Type B pancreatic cell (in vitro differentiated cells): ENCODE measurements around the gene GRIK4. TPM values are rescaled to one million over a fixed set of nuclear protein-coding genes. Genes with fewer than 3 reads are reported as not detected.

ENCODE experiments used
- DNase-seq: peaks from one replicate; pipeline ENCODE4 v3.0.0; 2021; ENCODE audit warnings: mixed read lengths; ENCODE audit not compliant: unreplicated experiment; ENCODE audit errors: extremely low spot score
- H3K27ac Mint-ChIP-seq: 2 replicates; pipeline ENCODE4 v1.8.0; 2021; ENCODE audit warnings: mild to moderate bottlenecking, mixed read lengths
- H3K27me3 Mint-ChIP-seq: 2 replicates; pipeline ENCODE4 v1.8.0; 2021; ENCODE audit warnings: mixed read lengths
- H3K36me3 Mint-ChIP-seq: 2 replicates; pipeline ENCODE4 v1.8.0; 2021; ENCODE audit warnings: mixed read lengths
- H3K4me1 Mint-ChIP-seq: one replicate; pipeline ENCODE4 v1.8.0; 2021; ENCODE audit warnings: mixed read lengths; ENCODE audit not compliant: unreplicated experiment
- H3K4me3 Mint-ChIP-seq: 2 replicates; pipeline ENCODE4 v1.8.0; 2021; ENCODE audit warnings: mild to moderate bottlenecking, mixed read lengths
- H3K9me3 Mint-ChIP-seq: 2 replicates; pipeline ENCODE4 v1.8.0; 2021; ENCODE audit warnings: mixed read lengths
- CTCF ChIP-seq: fragments of 200-600 bp; sonication (generic); conservative IDR thresholded peaks from 2 replicates; pipeline ENCODE4 v1.5.0; 2021; ENCODE audit warnings: antibody characterized with exemption, mild to moderate bottlenecking
- total RNA-seq: library from RNA; stranded (reverse); gene quantifications from 2 replicates; pipeline ENCODE4 v1.2.1, GENCODE V29; 2021; ENCODE audit warnings: low replicate concordance

Gene GRIK4
- total RNA-seq, 1 donor from 2014 or later = 0.72 TPM

- Mint-ChIP-seq H3K4me1 (peaks cover 23% of the 10 kb centered on the region), H3K9me3 (peaks cover 4% of the 10 kb centered on the region), H3K27me3 (peaks cover 18% of the 10 kb centered on the region), H3K4me3 (no peak overlapping the region), H3K36me3 (no peaks in the 10 kb centered on the region), H3K27ac (no peak overlapping the region)
- no peak for DNase-seq
- peak; percentile 26 for TF ChIP-seq CTCF
Measured at GRCh38 chr11:120931057-120931779, 419.7 kb downstream of the GRIK4 start.

GRCh38 chr11:120932305-120932915, 420.9 kb downstream of the GRIK4 start:
- no peaks in the 10 kb centered on the region for H3K9me3 Mint-ChIP-seq
- peaks cover 25% of the 10 kb centered on the region for H3K27me3 Mint-ChIP-seq
- no peak overlapping the region for H3K27ac Mint-ChIP-seq
- no peak for TF ChIP-seq CTCF
- no peak for DNase-seq
- no peak overlapping the region for H3K4me3 Mint-ChIP-seq
- H3K4me1 Mint-ChIP-seq = peaks cover 23% of the 10 kb centered on the region
- H3K36me3 Mint-ChIP-seq = no peaks in the 10 kb centered on the region

GRCh38 chr11:120936356-120936755, 424.8 kb downstream of the GRIK4 start:
- no peak overlapping the region for H3K27ac Mint-ChIP-seq
- no peak overlapping the region for H3K4me3 Mint-ChIP-seq
- peaks cover 15% of the 10 kb centered on the region for H3K4me1 Mint-ChIP-seq
- no peaks in the 10 kb centered on the region for H3K36me3 Mint-ChIP-seq
- H3K9me3 Mint-ChIP-seq = no peaks in the 10 kb centered on the region
- no peak for DNase-seq
- peaks cover 38% of the 10 kb centered on the region for H3K27me3 Mint-ChIP-seq
- TF ChIP-seq CTCF = no peak

- Mint-ChIP-seq H3K36me3 (no peaks in the 10 kb centered on the region), H3K4me3 (no peak overlapping the region), H3K27me3 (peaks cover 38% of the 10 kb centered on the region), H3K9me3 (no peaks in the 10 kb centered on the region), H3K4me1 (peaks cover 7% of the 10 kb centered on the region), H3K27ac (no peak overlapping the region)
- DNase-seq = no peak
- no peak for TF ChIP-seq CTCF
Measured at GRCh38 chr11:120937501-120937900, 426.0 kb downstream of the GRIK4 start.

GRCh38 chr11:120938260-120938659, 426.7 kb downstream of the GRIK4 start:
- Mint-ChIP-seq H3K36me3 (no peaks in the 10 kb centered on the region), H3K4me3 (no peak overlapping the region), H3K4me1 (no peaks in the 10 kb centered on the region), H3K9me3 (no peaks in the 10 kb centered on the region), H3K27ac (no peak overlapping the region), H3K27me3 (peaks cover 31% of the 10 kb centered on the region)
- no peak for DNase-seq
- TF ChIP-seq CTCF = no peak
